Neuronal stem cell (in vitro differentiated cells): ENCODE measurements around the gene CLTCL1.

Experiments used
- DNase-seq: peaks from one replicate; pipeline ENCODE4 v3.0.0-alpha.2; 2013; ENCODE audit warnings: low spot score
- H2AFZ ChIP-seq: one replicate; pipeline ENCODE4 v1.6.1; 2013; ENCODE audit warnings: mild to moderate bottlenecking, low read length, inconsistent platforms
- H2AK5ac ChIP-seq: 2 replicates; pipeline ENCODE4 v1.6.1; 2013; ENCODE audit warnings: low read depth, mild to moderate bottlenecking, inconsistent platforms, low read length, moderate library complexity, mixed read lengths
- H2BK120ac ChIP-seq: 2 replicates; pipeline ENCODE4 v1.6.1; 2013; ENCODE audit warnings: low read depth, mild to moderate bottlenecking, inconsistent platforms, low read length, moderate library complexity, mixed read lengths
- H2BK12ac ChIP-seq: one replicate; pipeline ENCODE4 v1.6.1; 2013; ENCODE audit warnings: low read length, inconsistent platforms
- H2BK15ac ChIP-seq: 2 replicates; pipeline ENCODE4 v1.6.1; 2013; ENCODE audit warnings: mild to moderate bottlenecking, low read length, inconsistent platforms, mixed read lengths
- H2BK5ac ChIP-seq: one replicate; pipeline ENCODE4 v1.6.1; 2013; ENCODE audit warnings: inconsistent platforms, mild to moderate bottlenecking, low read length, moderate library complexity
- H3K14ac ChIP-seq: one replicate; pipeline ENCODE4 v1.6.1; 2013; ENCODE audit warnings: low read length, inconsistent platforms
- H3K18ac ChIP-seq: 2 replicates; pipeline ENCODE4 v1.6.1; 2013; ENCODE audit warnings: low read length, inconsistent platforms
- H3K23ac ChIP-seq: 2 replicates; pipeline ENCODE4 v1.6.1; 2013; ENCODE audit warnings: low read depth, mild to moderate bottlenecking, mixed read lengths, low read length, inconsistent platforms; ENCODE audit not compliant: poor library complexity
- H3K27ac ChIP-seq: replicated peaks from 3 replicates; pipeline ENCODE4 v1.5.1; 2013; ENCODE audit warnings: low read length, inconsistent platforms
- H3K27me3 ChIP-seq, 3 experiments: 2 replicates each; pipeline ENCODE4 v1.6.1; 2013; ENCODE audit warnings: low read length in 3 of 3, mild to moderate bottlenecking in 2 of 3, inconsistent platforms in 1 of 3, low read depth in 1 of 3, mixed read lengths in 1 of 3, moderate library complexity in 1 of 3; ENCODE audit not compliant: control insufficient read depth in 3 of 3, insufficient read depth in 3 of 3
- H3K36me3 ChIP-seq, 2 donors: replicated peaks in 1 of 2; 2 replicates each; pipeline ENCODE4 v1.6.1; 2013; ENCODE audit warnings: low read length in 2 of 2; ENCODE audit not compliant: control insufficient read depth in 2 of 2, insufficient read depth in 2 of 2
- H3K4ac ChIP-seq: 2 replicates; pipeline ENCODE4 v1.6.1; 2013; ENCODE audit warnings: inconsistent platforms, mild to moderate bottlenecking, low read length, moderate library complexity
- H3K4me1 ChIP-seq, 2 donors: 1 replicate in 1 of 2; 2 replicates in 1 of 2; pipeline ENCODE4 v1.6.1; 2013; ENCODE audit warnings: low read length in 2 of 2, low read depth in 1 of 2; ENCODE audit not compliant: control insufficient read depth in 2 of 2, insufficient read depth in 1 of 2
- H3K4me2 ChIP-seq: one replicate; pipeline ENCODE4 v1.6.1; 2013; ENCODE audit warnings: mild to moderate bottlenecking, low read length, inconsistent platforms; ENCODE audit not compliant: insufficient read depth, poor library complexity, severe bottlenecking
- H3K4me3 ChIP-seq, 2 donors: 2 replicates each; pipeline ENCODE4 v1.5.1; 2013; ENCODE audit warnings: low read length in 2 of 2, mild to moderate bottlenecking in 2 of 2, inconsistent platforms in 1 of 2, moderate library complexity in 1 of 2
- H3K79me1 ChIP-seq: one replicate; pipeline ENCODE4 v1.6.1; 2013; ENCODE audit warnings: low read depth, mild to moderate bottlenecking, inconsistent platforms, low read length, moderate library complexity
- H3K9ac ChIP-seq: one replicate; pipeline ENCODE4 v1.6.1; 2013; ENCODE audit warnings: mild to moderate bottlenecking, low read depth, low read length, inconsistent platforms; ENCODE audit not compliant: poor library complexity
- H3K9me3 ChIP-seq, 2 donors: replicated peaks in 1 of 2; 2 replicates each; pipeline versions ENCODE3 to v1.6.1; 2013; ENCODE audit warnings: low read length in 2 of 2, mild to moderate bottlenecking in 2 of 2, inconsistent platforms in 1 of 2, low read depth in 1 of 2, mixed read lengths in 1 of 2, moderate library complexity in 1 of 2; ENCODE audit not compliant: control insufficient read depth in 2 of 2, insufficient read depth in 1 of 2
- H4K8ac ChIP-seq: one replicate; pipeline ENCODE4 v1.6.1; 2013; ENCODE audit warnings: low read depth, mild to moderate bottlenecking, inconsistent platforms, low read length, moderate library complexity
- H4K91ac ChIP-seq: one replicate; pipeline ENCODE4 v1.6.1; 2013; ENCODE audit warnings: low read length, low read depth, mild to moderate bottlenecking, inconsistent platforms; ENCODE audit not compliant: poor library complexity
- WGBS, 2 donors: extraction: QIAGEN DNeasy Blood & Tissue Kit; methylation state at CpG; one replicate each; pipeline ENCODE4 v1.1.7; 2013; ENCODE audit warnings: missing lambda C conversion rate in 2 of 2, mixed read lengths in 1 of 2; ENCODE audit not compliant: insufficient read length in 2 of 2, insufficient replicate concordance in 1 of 2; ENCODE audit errors: extremely low coverage in 2 of 2; 5-methylcytosine and 5-hydroxymethylcytosine counted together

Gene CLTCL1

GRCh38 chr22:19233189-19233661 is 58.3 kb downstream of the CLTCL1 start:
- H3K4me3 ChIP-seq = no peak overlapping the region
- no peak overlapping the region for H2AK5ac ChIP-seq

GRCh38 chr22:19232623-19233022 is 58.9 kb downstream of the CLTCL1 start:
- Histone ChIP-seq H3K79me1 (no peaks in the 10 kb centered on the region), H3K4ac (no peak overlapping the region), H2BK15ac (no peak overlapping the region), H3K4me2 (no peak overlapping the region), H3K36me3 (peaks cover 7 to 24% of the 10 kb centered on the region in 2 donors), H2BK12ac (no peak overlapping the region), H4K91ac (no peak overlapping the region), H3K18ac (no peak overlapping the region), H2BK120ac (no peak overlapping the region), H3K9ac (no peak overlapping the region), H2AK5ac (no peak overlapping the region), H3K23ac (no peak overlapping the region), H4K8ac (no peak overlapping the region), H3K27ac (no peak overlapping the region), H3K14ac (no peak overlapping the region), H2BK5ac (no peak overlapping the region), H3K4me3 (no peak overlapping the region), H3K4me1 (no peaks in the 10 kb centered on the region), H3K27me3 (no peaks in the 10 kb centered on the region), H2AFZ (no peak overlapping the region), H3K9me3 (peaks cover 0 to 2% of the 10 kb centered on the region in 2 donors)
- WGBS, 2 donors = no CpG with 5 or more reads among the region's 2 CpGs
- DNase-seq = no peak

More at GRCh38 chr22:19233189-19233661, 58.3 kb downstream of the CLTCL1 start:
- no peak overlapping the region for H3K27ac ChIP-seq
- DNase-seq = no peak
- no peak overlapping the region for H4K91ac ChIP-seq
- H3K14ac ChIP-seq = no peak overlapping the region
- no peak overlapping the region for H2AFZ ChIP-seq
- no peak overlapping the region for H3K23ac ChIP-seq
- H3K4ac ChIP-seq = no peak overlapping the region
- no peak overlapping the region for H3K9ac ChIP-seq
- no peaks in the 10 kb centered on the region for H3K4me1 ChIP-seq
- H2BK120ac ChIP-seq = no peak overlapping the region
- H3K79me1 ChIP-seq = no peaks in the 10 kb centered on the region
- H2BK5ac ChIP-seq = no peak overlapping the region
- H2BK15ac ChIP-seq = no peak overlapping the region
- H4K8ac ChIP-seq = no peak overlapping the region
- H3K27me3 ChIP-seq = no peaks in the 10 kb centered on the region
- H3K4me2 ChIP-seq = no peak overlapping the region
- peaks cover 0 to 2% of the 10 kb centered on the region in 2 donors for H3K9me3 ChIP-seq
- peaks cover 6 to 18% of the 10 kb centered on the region in 2 donors for H3K36me3 ChIP-seq
- whole genome bisulfite sequencing, 2 donors = no CpG with 5 or more reads among the region's 11 CpGs
- no peak overlapping the region for H3K18ac ChIP-seq
- no peak overlapping the region for H2BK12ac ChIP-seq

- H3K18ac ChIP-seq = no peak overlapping the region
- H4K91ac ChIP-seq = no peak overlapping the region
- no peak overlapping the region for H3K4ac ChIP-seq
- H3K4me1 ChIP-seq = no peaks in the 10 kb centered on the region
- no peak overlapping the region for H2AFZ ChIP-seq
- H2BK12ac ChIP-seq = no peak overlapping the region
- no CpG with 5 or more reads among the region's 3 CpGs for WGBS, 2 donors
- peaks cover 0 to 2% of the 10 kb centered on the region in 2 donors for H3K9me3 ChIP-seq
- peaks cover 7 to 24% of the 10 kb centered on the region in 2 donors for H3K36me3 ChIP-seq
- no peak overlapping the region for H2BK120ac ChIP-seq
- no peak overlapping the region for H3K14ac ChIP-seq
- H3K27me3 ChIP-seq = no peaks in the 10 kb centered on the region
- H2BK5ac ChIP-seq = no peak overlapping the region
- H2AK5ac ChIP-seq = no peak overlapping the region
- no peak overlapping the region for H3K27ac ChIP-seq
- no peak overlapping the region for H3K23ac ChIP-seq
- no peaks in the 10 kb centered on the region for H3K79me1 ChIP-seq
- no peak overlapping the region for H3K4me2 ChIP-seq
- H3K4me3 ChIP-seq = no peak overlapping the region
- no peak overlapping the region for H3K9ac ChIP-seq
- no peak overlapping the region for H2BK15ac ChIP-seq
- no peak overlapping the region for H4K8ac ChIP-seq
- DNase-seq = no peak
Observed at GRCh38 chr22:19231986-19232385, 59.5 kb downstream of the CLTCL1 start.

GRCh38 chr22:19229600-19229999 is 61.9 kb downstream of the CLTCL1 start:
- no peak overlapping the region for H3K4ac ChIP-seq
- H2BK5ac ChIP-seq = no peak overlapping the region
- DNase-seq = no peak
- H3K4me1 ChIP-seq = no peaks in the 10 kb centered on the region
- no peak overlapping the region for H2AK5ac ChIP-seq
- H3K9ac ChIP-seq = no peak overlapping the region
- no peak overlapping the region for H2BK120ac ChIP-seq
- H2BK15ac ChIP-seq = no peak overlapping the region
- no peak overlapping the region for H4K8ac ChIP-seq
- WGBS, 2 donors = no CpG with 5 or more reads among the region's 2 CpGs
- no peak overlapping the region for H3K4me3 ChIP-seq
- H3K27ac ChIP-seq = no peak overlapping the region
- no peak overlapping the region for H2BK12ac ChIP-seq
- H3K9me3 ChIP-seq = peaks cover 0 to 2% of the 10 kb centered on the region in 2 donors
- H3K79me1 ChIP-seq = no peaks in the 10 kb centered on the region
- peaks cover 9 to 31% of the 10 kb centered on the region in 2 donors for H3K36me3 ChIP-seq
- no peak overlapping the region for H3K23ac ChIP-seq
- no peaks in the 10 kb centered on the region for H3K27me3 ChIP-seq
- H2AFZ ChIP-seq = no peak overlapping the region
- H3K14ac ChIP-seq = no peak overlapping the region
- H3K18ac ChIP-seq = no peak overlapping the region
- H4K91ac ChIP-seq = no peak overlapping the region
- H3K4me2 ChIP-seq = no peak overlapping the region
